Right lobe of liver (tissue), 6 donors: ENCODE results near the gene ASF1B. TPM values are rescaled to one million over a fixed set of nuclear protein-coding genes. Genes with fewer than 3 reads are reported as not detected.

Experiments
- ATAC-seq, 4 donors: fragments of 200-7000 bp; cut with Tn5 transposase; one replicate each; pipeline ENCODE4 v1.9.1; 2020; ENCODE audit warnings: mild to moderate bottlenecking in 4 of 4, moderate library complexity in 4 of 4
- DNase-seq, 3 donors: peaks; one replicate each; pipeline ENCODE4 v3.0.0-alpha.2; 2020
- H3K27ac ChIP-seq, 3 donors: fragments of 200-600 bp; one replicate each; pipeline ENCODE4 v1.8.0; 2022
- H3K27me3 ChIP-seq, 2 donors: fragments of 200-600 bp; one replicate each; pipeline ENCODE4 v1.8.0; 2022
- H3K36me3 ChIP-seq, 4 donors: fragments of 200-600 bp; sonication (generic) in 1 of 4; one replicate each; pipeline versions ENCODE4 v1.5.1 to v1.8.0; 2017 to 2022; ENCODE audit warnings: control low read depth in 1 of 4
- H3K4me1 ChIP-seq, 4 donors: fragments of 200-600 bp; sonication (generic) in 1 of 4; one replicate each; pipeline versions ENCODE4 v1.5.1 to v1.8.0; 2017 to 2022; ENCODE audit warnings: control low read depth in 1 of 4
- H3K4me3 ChIP-seq, 3 donors: fragments of 200-600 bp; one replicate each; pipeline ENCODE4 v1.8.0; 2022
- H3K9me3 ChIP-seq, 4 donors: fragments of 200-600 bp; sonication (generic) in 1 of 4; one replicate each; pipeline versions ENCODE4 v1.5.1 to v1.8.0; 2017 to 2022; ENCODE audit warnings: control low read depth in 1 of 4
- POLR2A ChIP-seq: fragments of 450-650 bp; IDR thresholded peaks from one replicate; pipeline ENCODE4 v1.6.1; 2017; ENCODE audit warnings: antibody characterized with exemption, mild to moderate bottlenecking
- WGBS: methylation state at CpG from one replicate; pipeline ENCODE4 v1.1.6; 2018; ENCODE audit warnings: low coverage, low lambda C conversion rate; ENCODE audit not compliant: insufficient coverage; ENCODE audit errors: missing lambda C conversion rate; 5-methylcytosine and 5-hydroxymethylcytosine counted together
- intact Hi-C, 2 donors: fragments of 100-400 bp; cut with DNase I; formaldehyde crosslinking; loops; one replicate each; pipeline versions ENCODE4 v1.11.2 to v1.14.1; 2022
- total RNA-seq, 6 experiments: library from RNA; depleted of rRNA in 2 of 6; stranded (reverse); fragments of >200 nt in 2 of 6; fragmentation: NEBNext Ultra II Directional in 3 of 6; extraction: Animal tissue kit (Norgen Biotek cat#: 25700) in 3 of 6; gene quantifications; one replicate each; pipeline versions ENCODE4 v1.1.0 to v1.2.4, GENCODE V29; 2016 to 2023
- TF ChIP-seq, protein P1 (sequence below), 4 donors: fragments of 200-600 bp in 3 of 4; fragments of 450-650 bp in 1 of 4; IDR thresholded peaks; one replicate each; pipeline versions ENCODE4 v1.5.1 to v1.8.0; 2016 to 2022; ENCODE audit warnings: antibody characterized with exemption in 4 of 4, mild to moderate bottlenecking in 2 of 4
- donor health status: DM: no; HTN: yes; CAD: no.
- donor health status: DM: no; HTN: no; CAD: no.
- donor health status: DM: no; HTN: no; CAD: no.
- donor health status: DM: no; HTN: yes; CAD: no.
- donor health status: DM: no; HTN: yes; CAD: no.

Gene ASF1B
- total RNA-seq, 6 experiments from 2014 or later = 0.24 to 5.3 (median 0.61) TPM

- no peak for TF ChIP-seq POLR2A
- TF ChIP-seq, protein P1, sequence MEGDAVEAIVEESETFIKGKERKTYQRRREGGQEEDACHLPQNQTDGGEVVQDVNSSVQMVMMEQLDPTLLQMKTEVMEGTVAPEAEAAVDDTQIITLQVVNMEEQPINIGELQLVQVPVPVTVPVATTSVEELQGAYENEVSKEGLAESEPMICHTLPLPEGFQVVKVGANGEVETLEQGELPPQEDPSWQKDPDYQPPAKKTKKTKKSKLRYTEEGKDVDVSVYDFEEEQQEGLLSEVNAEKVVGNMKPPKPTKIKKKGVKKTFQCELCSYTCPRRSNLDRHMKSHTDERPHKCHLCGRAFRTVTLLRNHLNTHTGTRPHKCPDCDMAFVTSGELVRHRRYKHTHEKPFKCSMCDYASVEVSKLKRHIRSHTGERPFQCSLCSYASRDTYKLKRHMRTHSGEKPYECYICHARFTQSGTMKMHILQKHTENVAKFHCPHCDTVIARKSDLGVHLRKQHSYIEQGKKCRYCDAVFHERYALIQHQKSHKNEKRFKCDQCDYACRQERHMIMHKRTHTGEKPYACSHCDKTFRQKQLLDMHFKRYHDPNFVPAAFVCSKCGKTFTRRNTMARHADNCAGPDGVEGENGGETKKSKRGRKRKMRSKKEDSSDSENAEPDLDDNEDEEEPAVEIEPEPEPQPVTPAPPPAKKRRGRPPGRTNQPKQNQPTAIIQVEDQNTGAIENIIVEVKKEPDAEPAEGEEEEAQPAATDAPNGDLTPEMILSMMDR (IDR thresholded peaks at IDR 0.05) = no peak
- Histone ChIP-seq H3K9me3 (no peaks in the 10 kb centered on the region), H3K4me1 (no peaks in the 10 kb centered on the region), H3K4me3 (no peak overlapping the region), H3K27me3 (no peaks in the 10 kb centered on the region), H3K27ac (no peak overlapping the region), H3K36me3 (no peaks in the 10 kb centered on the region)
- ATAC-seq = no peak
- intact Hi-C loops = no loop called here
- no peak for DNase-seq
- 90% methylated on average over 4 of the region's 12 CpGs for WGBS
Measured at GRCh38 chr19:14168993-14169392, 32.6 kb upstream of the ASF1B start.

GRCh38 chr19:14168259-14168972, 32.0 kb upstream of the ASF1B start:
- Histone ChIP-seq H3K36me3 (no peaks in the 10 kb centered on the region), H3K4me3 (no peak overlapping the region), H3K27me3 (no peaks in the 10 kb centered on the region), H3K4me1 (no peaks in the 10 kb centered on the region), H3K27ac (no peak overlapping the region), H3K9me3 (no peaks in the 10 kb centered on the region)
- intact Hi-C loops = no loop called here
- no peak for ATAC-seq
- WGBS = 72% methylated on average over 16 of the region's 19 CpGs
- no peak for TF ChIP-seq POLR2A
- TF ChIP-seq, protein P1 (IDR thresholded peaks at IDR 0.05) = no peak
- no peak for DNase-seq

GRCh38 chr19:14167576-14168138, 31.3 kb upstream of the ASF1B start:
- H3K4me3 ChIP-seq = no peak overlapping the region
- H3K4me1 ChIP-seq = no peaks in the 10 kb centered on the region
- DNase-seq (no peak), ATAC-seq (peak; percentile 43 to 62 (median 52))
- no peaks in the 10 kb centered on the region for H3K9me3 ChIP-seq
- no peak for TF ChIP-seq POLR2A
- TF ChIP-seq, protein P1 (IDR thresholded peaks at IDR 0.05) = no peak
- no peaks in the 10 kb centered on the region for H3K27me3 ChIP-seq
- 28% methylated on average over 2 of the region's 18 CpGs for WGBS
- H3K27ac ChIP-seq = no peak overlapping the region
- no peaks in the 10 kb centered on the region for H3K36me3 ChIP-seq
- intact Hi-C loops = no loop called here

DNA sequence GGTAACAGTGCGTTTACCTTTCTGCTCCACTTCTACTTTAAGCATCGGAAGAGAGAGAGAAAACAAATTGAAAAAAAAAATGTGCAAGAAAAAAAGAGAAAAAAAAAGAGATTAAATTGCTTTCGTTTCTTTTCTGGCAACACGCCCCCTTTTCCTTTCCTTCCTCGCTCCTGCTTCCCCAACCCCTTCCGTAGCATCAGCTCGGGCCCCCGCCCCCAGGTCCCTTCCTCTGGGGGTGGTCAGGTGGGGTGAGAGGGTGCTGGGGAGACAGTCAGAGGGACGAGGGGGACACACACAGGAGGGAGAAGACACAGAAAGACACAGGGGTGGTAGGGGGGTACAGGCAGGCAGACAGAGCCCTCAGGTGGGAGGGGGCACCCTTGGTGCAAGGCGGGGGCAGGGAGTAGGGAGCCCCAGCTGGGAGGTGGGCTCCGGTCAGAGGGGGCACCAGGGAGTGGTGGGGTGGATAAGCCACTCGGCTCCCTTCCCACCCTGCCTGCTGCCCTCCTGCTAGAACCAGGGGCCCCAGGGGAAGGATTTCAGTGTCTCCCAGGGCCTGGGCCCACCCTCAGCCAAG, 30.7 kb upstream of the ASF1B start:
- DNase-seq (no peak), ATAC-seq (peak in 2 of 4 donors; percentile 4 to 37)
- WGBS = 36% methylated on average over 9 of the region's 12 CpGs
- H3K4me1 ChIP-seq = no peaks in the 10 kb centered on the region
- intact Hi-C loops = no loop called here
- no peaks in the 10 kb centered on the region for H3K27me3 ChIP-seq
- H3K4me3 ChIP-seq = no peak overlapping the region
- H3K36me3 ChIP-seq = no peaks in the 10 kb centered on the region
- no peak overlapping the region for H3K27ac ChIP-seq
- no peaks in the 10 kb centered on the region for H3K9me3 ChIP-seq
- TF ChIP-seq POLR2A = no peak
- TF ChIP-seq, protein P1 (IDR thresholded peaks at IDR 0.05) = no peak
